CD8-positive, alpha-beta memory T cell (primary cell): Measurements from ENCODE around the gene CTBP1. TPM values are rescaled to one million over a fixed set of nuclear protein-coding genes. Genes with fewer than 3 reads are reported as not detected.

Experiments used
- CTCF ChIA-PET: fragments of 350-600 bp; sonication (Branson Sonifier 250); formaldehyde crosslinking; loops from one replicate; lab custom pipeline; 2021; ENCODE audit warnings: antibody characterized with exemption; lab: Charles Lee
- POLR2A ChIA-PET: fragments of 350-600 bp; sonication (Branson Sonifier 250); formaldehyde crosslinking; loops from one replicate; lab custom pipeline; 2021; ENCODE audit warnings: antibody characterized with exemption; lab: Charles Lee
- DNase-seq, 5 donors: peaks; one replicate each; pipeline versions ENCODE4 v3.0.0 to v3.0.0-alpha.2; 2020 to 2022; ENCODE audit warnings: mixed read lengths in 1 of 5
- H3K27ac ChIP-seq: one replicate; pipeline ENCODE4 v1.7.0; 2013; ENCODE audit warnings: low read depth, mild to moderate bottlenecking, low read length, moderate library complexity
- H3K27me3 ChIP-seq: 2 replicates; pipeline ENCODE4 v1.7.0; 2013; ENCODE audit warnings: low read length, mild to moderate bottlenecking; ENCODE audit not compliant: insufficient read depth, poor library complexity, severe bottlenecking
- H3K36me3 ChIP-seq: 2 replicates; pipeline ENCODE4 v1.7.0; 2013; ENCODE audit warnings: mild to moderate bottlenecking, low read length, moderate library complexity; ENCODE audit not compliant: insufficient read depth
- H3K4me1 ChIP-seq: 2 replicates; pipeline ENCODE4 v1.7.0; 2013; ENCODE audit warnings: mild to moderate bottlenecking, low read length, moderate library complexity; ENCODE audit not compliant: insufficient read depth
- H3K4me3 ChIP-seq: 2 replicates; pipeline ENCODE4 v1.7.0; 2013; ENCODE audit warnings: mild to moderate bottlenecking, low read length
- H3K9me3 ChIP-seq: 2 replicates; pipeline ENCODE4 v1.7.0; 2013; ENCODE audit warnings: mild to moderate bottlenecking, low read length
- H3K27ac Mint-ChIP-seq, 8 donors: one replicate each; pipeline ENCODE4 v1.8.0; 2020 to 2021; ENCODE audit warnings: mixed read lengths in 8 of 8, mild to moderate bottlenecking in 6 of 8, inconsistent platforms in 3 of 8, moderate library complexity in 3 of 8
- H3K27me3 Mint-ChIP-seq, 2 donors: one replicate each; pipeline ENCODE4 v1.8.0; 2020 to 2021; ENCODE audit warnings: mixed read lengths in 2 of 2, mild to moderate bottlenecking in 1 of 2, moderate library complexity in 1 of 2
- H3K36me3 Mint-ChIP-seq, 3 donors: one replicate each; pipeline ENCODE4 v1.8.0; 2020 to 2021; ENCODE audit warnings: mixed read lengths in 3 of 3, inconsistent platforms in 1 of 3, mild to moderate bottlenecking in 1 of 3
- H3K4me1 Mint-ChIP-seq, 3 donors: one replicate each; pipeline ENCODE4 v1.8.0; 2020 to 2021; ENCODE audit warnings: mixed read lengths in 3 of 3, inconsistent platforms in 1 of 3, mild to moderate bottlenecking in 1 of 3
- H3K4me3 Mint-ChIP-seq, 7 donors: one replicate each; pipeline ENCODE4 v1.8.0; 2020 to 2021; ENCODE audit warnings: mixed read lengths in 7 of 7, mild to moderate bottlenecking in 6 of 7, moderate library complexity in 4 of 7, inconsistent platforms in 2 of 7
- H3K9me3 Mint-ChIP-seq, 5 donors: one replicate each; pipeline ENCODE4 v1.8.0; 2020 to 2022; ENCODE audit warnings: mixed read lengths in 5 of 5, mild to moderate bottlenecking in 3 of 5, moderate library complexity in 2 of 5, inconsistent platforms in 1 of 5
- polyA plus RNA-seq: library from polyadenylated mRNA; unstranded; fragments of 300-500 nt; fragmentation: Illumina TruSeq; gene quantifications from one replicate; pipeline ENCODE4 v1.2.3, GENCODE V29; 2021
- total RNA-seq, 2 experiments: library from RNA; stranded (reverse); gene quantifications; one replicate each; pipeline ENCODE4 v1.2.3, GENCODE V29; 2021

The CTBP1 gene
- total and polyA plus RNA-seq, 3 experiments from 2014 or later, result 88.1 to 149 (median 139) TPM

DNA sequence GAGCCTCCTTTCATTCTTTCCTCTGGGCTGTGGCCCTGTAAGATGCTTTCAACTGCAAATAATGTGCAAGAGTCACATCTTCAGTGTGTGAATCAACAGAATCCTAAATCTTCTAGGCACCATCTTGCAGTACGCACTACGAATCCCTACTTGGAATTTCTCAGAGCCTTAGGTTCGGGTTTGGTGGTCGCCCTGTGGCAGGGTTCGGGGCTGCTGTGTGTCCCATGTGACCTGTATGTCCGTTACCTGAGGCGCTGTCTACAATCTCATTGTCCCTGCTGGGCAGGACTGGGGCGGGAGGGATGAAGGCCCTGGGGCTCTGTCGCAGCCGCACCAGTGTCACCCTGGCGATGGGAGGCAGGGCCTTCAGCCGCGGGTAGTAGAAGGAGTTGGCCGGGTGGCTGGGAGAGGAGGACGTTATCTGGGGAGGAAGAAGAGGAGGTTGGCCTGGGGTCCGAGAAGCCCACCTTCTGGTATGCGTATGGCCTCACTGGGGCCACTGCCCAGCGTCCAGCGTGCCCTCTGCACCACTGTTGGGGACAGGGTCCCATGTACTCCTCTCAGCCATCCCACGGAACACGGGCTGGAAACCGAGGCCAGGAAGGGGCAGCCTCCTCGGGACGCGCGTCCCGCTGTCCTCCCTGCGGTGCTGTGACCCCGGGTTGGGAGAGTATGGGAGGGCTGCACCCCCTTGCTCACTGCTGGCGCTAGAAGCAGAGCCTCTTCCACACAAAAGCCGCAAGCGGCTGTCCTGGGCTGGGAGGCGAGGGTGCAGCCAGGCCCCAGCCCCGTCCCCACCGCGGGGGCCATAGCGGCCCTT lies 78.6 kb downstream of the CTBP1 start:
- H3K27me3 Mint-ChIP-seq, result peaks cover 2 to 8% of the 10 kb centered on the region in 2 donors
- no peaks in the 10 kb centered on the region for H3K36me3 ChIP-seq
- peaks cover 15 to 48% (median 23%) of the 10 kb centered on the region in 3 donors for H3K4me1 Mint-ChIP-seq
- peaks cover 0 to 2% (median 0%) of the 10 kb centered on the region in 3 donors for H3K36me3 Mint-ChIP-seq
- H3K27me3 ChIP-seq, result peaks cover 12% of the 10 kb centered on the region
- H3K27ac ChIP-seq, result no peak overlapping the region
- CTCF ChIA-PET, result interaction anchor here (0.7 to 5.4 kb wide), 3 partner anchors 14 to 98 kb away, joined by 3 to 48 read pairs (median 5); partner anchors contain the start of gene CTBP1
- POLR2A ChIA-PET, result no interaction called here
- H3K4me1 ChIP-seq, result peaks cover 25% of the 10 kb centered on the region
- DNase-seq, result no peak
- peak overlapping the region in 2 of 8 donors; percentile 9 to 61 for H3K27ac Mint-ChIP-seq
- no peaks in the 10 kb centered on the region for H3K9me3 Mint-ChIP-seq
- H3K4me3 Mint-ChIP-seq, result peak overlapping the region in 6 of 7 donors; percentile 19 to 76 (median 48)
- no peak overlapping the region for H3K4me3 ChIP-seq
- H3K9me3 ChIP-seq, result no peaks in the 10 kb centered on the region

DNA sequence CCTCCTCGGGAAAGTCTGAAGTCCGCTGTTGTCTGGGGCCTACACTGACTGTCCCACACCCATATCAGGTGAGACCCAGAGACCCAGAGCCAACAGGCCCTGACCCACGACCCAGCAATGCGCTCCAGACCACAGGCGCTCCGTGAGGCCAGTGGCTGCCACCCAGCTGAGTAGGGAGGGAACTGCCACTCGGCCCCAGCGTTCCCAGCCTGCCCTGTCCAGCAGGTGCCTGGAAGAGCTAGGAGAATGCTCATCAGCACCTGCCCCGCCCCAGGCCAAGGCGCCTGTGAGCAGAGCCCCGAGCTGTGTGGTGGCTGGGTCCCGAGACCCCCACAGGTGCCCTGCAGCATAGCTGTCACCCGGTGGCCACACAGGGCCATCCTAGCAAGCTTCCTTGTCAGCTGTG lies 79.2 kb downstream of the CTBP1 start:
- Mint-ChIP-seq H3K4me3 (peak overlapping the region in 2 of 7 donors; percentile 57 to 76), H3K27ac (peak overlapping the region in 2 of 8 donors; percentile 33 to 91), H3K9me3 (no peaks in the 10 kb centered on the region), H3K4me1 (peaks cover 15 to 48% (median 23%) of the 10 kb centered on the region in 3 donors), H3K27me3 (peaks cover 2 to 8% of the 10 kb centered on the region in 2 donors), H3K36me3 (peaks cover 0 to 2% (median 0%) of the 10 kb centered on the region in 3 donors)
- Histone ChIP-seq H3K9me3 (no peaks in the 10 kb centered on the region), H3K4me3 (no peak overlapping the region), H3K4me1 (peaks cover 25% of the 10 kb centered on the region), H3K36me3 (no peaks in the 10 kb centered on the region), H3K27ac (no peak overlapping the region), H3K27me3 (peaks cover 12% of the 10 kb centered on the region)
- no peak for DNase-seq
- POLR2A ChIA-PET, result no interaction called here
- CTCF ChIA-PET, result interaction anchor here (0.9 to 5.4 kb wide), 3 partner anchors 33 to 98 kb away, joined by 4 to 48 read pairs (median 4); no protein-coding TSS in a partner anchor

DNA sequence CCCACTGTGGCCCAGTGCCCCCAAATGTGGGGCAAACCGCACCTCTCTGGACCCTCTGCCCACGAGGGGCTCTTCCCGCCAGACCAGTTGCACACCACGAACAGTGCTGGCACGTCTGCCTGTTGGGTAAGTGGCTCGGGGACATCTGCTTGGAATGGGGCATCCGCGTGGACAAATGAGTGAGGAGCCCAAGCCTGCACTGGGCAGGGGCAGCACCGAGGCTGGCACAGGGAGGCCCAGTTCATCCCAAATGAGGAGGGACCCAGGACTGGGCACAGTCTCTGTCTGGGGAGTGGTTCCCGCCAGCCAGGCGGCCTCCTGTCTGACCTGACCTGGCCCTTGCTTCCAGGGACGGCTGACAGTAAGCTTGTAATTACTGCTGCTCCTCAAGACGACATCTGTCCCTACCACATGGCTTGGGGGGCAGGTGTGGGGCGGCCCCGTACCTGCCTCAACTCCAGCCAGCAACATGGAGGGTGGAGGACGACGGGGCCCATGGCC lies 79.7 kb downstream of the CTBP1 start:
- H3K27me3 ChIP-seq, result peaks cover 12% of the 10 kb centered on the region
- ChIA-PET CTCF (interaction anchor here (0.9 to 5.4 kb wide), 3 partner anchors 33 to 99 kb away, joined by 4 to 48 read pairs (median 4); no protein-coding TSS in a partner anchor), POLR2A (no interaction called here)
- Mint-ChIP-seq H3K4me3 (peak overlapping the region in 5 of 7 donors; percentile 32 to 60 (median 57)), H3K27me3 (peaks cover 2 to 8% of the 10 kb centered on the region in 2 donors), H3K36me3 (peaks cover 0 to 2% (median 0%) of the 10 kb centered on the region in 3 donors), H3K27ac (peak overlapping the region in 3 of 8 donors; percentile 33 to 91 (median 76)), H3K4me1 (peaks cover 15 to 48% (median 23%) of the 10 kb centered on the region in 3 donors), H3K9me3 (no peaks in the 10 kb centered on the region)
- no peaks in the 10 kb centered on the region for H3K9me3 ChIP-seq
- DNase-seq, result no peak
- no peak overlapping the region for H3K27ac ChIP-seq
- H3K4me3 ChIP-seq, result no peak overlapping the region
- peaks cover 25% of the 10 kb centered on the region for H3K4me1 ChIP-seq
- no peaks in the 10 kb centered on the region for H3K36me3 ChIP-seq

- H3K9me3 ChIP-seq, result no peaks in the 10 kb centered on the region
- peaks cover 12% of the 10 kb centered on the region for H3K27me3 ChIP-seq
- DNase-seq, result no peak
- ChIA-PET CTCF (interaction anchor here (0.9 to 5.4 kb wide), 15 partner anchors 9 to 178 kb away, joined by 3 to 48 read pairs (median 6); partner anchors contain the start of genes CTBP1 and UVSSA), POLR2A (interaction anchor here (0.6 to 1.4 kb wide), 2 partner anchors 10 to 178 kb away, joined by 3 to 6 read pairs; partner anchors contain the start of gene UVSSA)
- H3K27ac ChIP-seq, result peak overlapping the region; percentile 87
- peaks cover 0 to 2% (median 0%) of the 10 kb centered on the region in 3 donors for H3K36me3 Mint-ChIP-seq
- H3K4me3 ChIP-seq, result peak overlapping the region; percentile 98
- no peaks in the 10 kb centered on the region for H3K36me3 ChIP-seq
- H3K4me1 ChIP-seq, result peaks cover 25% of the 10 kb centered on the region
- H3K27ac Mint-ChIP-seq, result peak overlapping the region in 7 of 8 donors; percentile 15 to 93 (median 88)
- H3K9me3 Mint-ChIP-seq, result no peaks in the 10 kb centered on the region
- peaks cover 15 to 45% (median 19%) of the 10 kb centered on the region in 3 donors for H3K4me1 Mint-ChIP-seq
- peak overlapping the region; percentile 82 to 92 (median 88) for H3K4me3 Mint-ChIP-seq
- H3K27me3 Mint-ChIP-seq, result peaks cover 2 to 4% of the 10 kb centered on the region in 2 donors
Measured at GRCh38 chr4:1168191-1169101, 80.5 kb downstream of the CTBP1 start.

GRCh38 chr4:1167244-1167949 lies 81.5 kb downstream of the CTBP1 start:
- Histone ChIP-seq H3K4me3 (peak overlapping the region; percentile 98), H3K27me3 (peaks cover 11% of the 10 kb centered on the region), H3K27ac (peak overlapping the region; percentile 87), H3K4me1 (peaks cover 25% of the 10 kb centered on the region), H3K36me3 (no peaks in the 10 kb centered on the region), H3K9me3 (no peaks in the 10 kb centered on the region)
- Mint-ChIP-seq H3K4me1 (peaks cover 15 to 40% (median 19%) of the 10 kb centered on the region in 3 donors), H3K9me3 (no peaks in the 10 kb centered on the region), H3K27me3 (peaks cover 2 to 3% of the 10 kb centered on the region in 2 donors), H3K36me3 (peaks cover 0 to 2% (median 0%) of the 10 kb centered on the region in 3 donors), H3K4me3 (peak overlapping the region; percentile 82 to 92 (median 88)), H3K27ac (peak overlapping the region; percentile 72 to 93 (median 89))
- POLR2A ChIA-PET, result interaction anchor here (1.4 kb wide), 1 partner anchor 179 kb away, joined by 6 read pairs; the partner anchor contains the start of gene UVSSA
- DNase-seq, result peak; percentile 84 to 92 (median 86)
- CTCF ChIA-PET, result interaction anchor here (0.6 to 5.4 kb wide), 28 partner anchors 9 to 462 kb away, joined by 3 to 48 read pairs (median 5); partner anchors contain the start of genes CTBP1 and UVSSA

DNA sequence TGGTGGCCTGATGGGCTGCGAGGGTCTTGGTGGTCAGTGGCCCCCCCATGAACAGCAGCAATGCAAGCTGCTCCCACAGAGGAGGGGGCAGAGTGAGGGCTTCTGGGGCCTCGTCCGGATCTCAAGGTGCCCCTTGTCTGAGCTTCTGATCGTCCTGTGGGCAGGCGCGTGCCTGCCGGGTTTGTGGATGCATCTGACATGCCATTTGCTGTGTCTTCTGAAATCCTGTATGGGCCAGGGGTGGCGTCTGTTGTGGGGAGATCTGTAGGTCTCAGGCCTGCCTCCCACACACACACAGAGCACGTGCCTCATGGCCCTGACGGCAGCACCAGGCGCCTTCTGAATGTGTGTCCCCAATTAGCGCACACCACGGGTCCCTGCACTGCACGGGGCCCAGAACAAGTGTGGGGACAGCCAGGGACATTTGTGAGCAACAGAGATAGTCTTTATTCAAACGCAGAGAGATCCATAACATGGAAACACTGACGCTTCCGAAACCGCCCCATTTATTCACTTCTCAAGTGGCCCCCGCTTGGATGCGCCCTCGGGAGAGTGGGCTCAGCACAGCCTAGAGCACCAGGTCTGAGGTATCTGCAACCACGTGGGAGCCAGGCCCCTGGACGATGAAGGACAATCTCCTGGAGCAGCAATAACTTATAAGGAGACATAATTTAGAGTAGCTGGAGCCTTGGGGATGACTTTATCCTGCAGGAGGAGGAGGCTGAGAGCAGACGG lies 82.3 kb downstream of the CTBP1 start:
- H3K4me1 Mint-ChIP-seq, result peaks cover 15 to 37% (median 19%) of the 10 kb centered on the region in 3 donors
- H3K36me3 Mint-ChIP-seq, result peaks cover 0 to 2% (median 0%) of the 10 kb centered on the region in 3 donors
- Histone ChIP-seq H3K4me1 (peaks cover 20% of the 10 kb centered on the region), H3K9me3 (no peaks in the 10 kb centered on the region), H3K27me3 (peaks cover 4% of the 10 kb centered on the region), H3K36me3 (no peaks in the 10 kb centered on the region), H3K27ac (peak overlapping the region; percentile 87), H3K4me3 (peak overlapping the region; percentile 98)
- peak overlapping the region; percentile 82 to 92 (median 88) for H3K4me3 Mint-ChIP-seq
- peaks cover 2 to 3% of the 10 kb centered on the region in 2 donors for H3K27me3 Mint-ChIP-seq
- H3K27ac Mint-ChIP-seq, result peak overlapping the region in 7 of 8 donors; percentile 50 to 91 (median 88)
- no peak for DNase-seq
- H3K9me3 Mint-ChIP-seq, result no peaks in the 10 kb centered on the region
- POLR2A ChIA-PET, result interaction anchor here (1.4 kb wide), 1 partner anchor 180 kb away, joined by 6 read pairs; the partner anchor contains the start of gene UVSSA
- CTCF ChIA-PET, result interaction anchor here (0.8 to 5.4 kb wide), 24 partner anchors 8 to 463 kb away, joined by 3 to 48 read pairs (median 6); partner anchors contain the start of genes CTBP1 and UVSSA
